Mesodermal cell (in vitro differentiated cells): ENCODE measurements around the gene MCOLN1.

Experiments
- H3K27ac ChIP-seq: 2 replicates; pipeline ENCODE4 v1.7.0; 2013; ENCODE audit warnings: mild to moderate bottlenecking, low read depth, low read length, moderate library complexity; ENCODE audit not compliant: severe bottlenecking
- H3K36me3 ChIP-seq: 2 replicates; pipeline ENCODE4 v1.7.1; 2013; ENCODE audit warnings: mild to moderate bottlenecking, low read length, moderate library complexity; ENCODE audit not compliant: control insufficient read depth, insufficient read depth
- H3K4me1 ChIP-seq: one replicate; pipeline ENCODE4 v1.7.1; 2013; ENCODE audit warnings: mild to moderate bottlenecking, low read length; ENCODE audit not compliant: insufficient read depth, control insufficient read depth, poor library complexity, severe bottlenecking
- H3K4me3 ChIP-seq: 2 replicates; pipeline ENCODE4 v1.7.0; 2013; ENCODE audit warnings: low read length, control low read depth, mild to moderate bottlenecking; ENCODE audit not compliant: insufficient read depth, poor library complexity, severe bottlenecking; ENCODE audit errors: extremely low read depth
- H3K9me3 ChIP-seq: 2 replicates; pipeline ENCODE4 v1.7.1; 2013; ENCODE audit warnings: mild to moderate bottlenecking, low read length, moderate library complexity; ENCODE audit not compliant: control insufficient read depth
- WGBS, 2 experiments: methylation state at CpG; one replicate each; pipeline ENCODE4 v1.1.5; 2013; ENCODE audit warnings: missing lambda C conversion rate in 2 of 2; ENCODE audit not compliant: insufficient coverage in 2 of 2; 5-methylcytosine and 5-hydroxymethylcytosine counted together

Gene MCOLN1

DNA sequence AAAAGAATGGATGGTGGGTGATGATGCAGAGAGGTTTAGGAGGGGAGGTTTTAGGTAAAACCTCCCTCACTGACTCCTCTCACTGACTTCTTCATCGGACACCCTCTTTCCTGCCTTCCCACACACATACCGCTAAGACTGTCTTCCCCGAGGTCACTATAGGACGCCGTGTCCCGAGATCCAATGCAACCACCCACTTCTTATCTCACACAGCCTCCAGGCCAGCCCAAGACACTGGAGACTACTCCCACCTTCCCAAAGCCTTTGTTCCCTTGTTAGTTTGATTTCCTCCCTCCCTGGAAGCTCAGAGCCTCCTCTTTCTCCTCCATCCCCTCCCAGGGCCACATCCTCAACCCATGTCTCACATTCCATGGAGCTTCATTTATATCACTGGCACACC is 56.8 kb downstream of the MCOLN1 start:
- H3K27ac ChIP-seq, result no peak overlapping the region
- WGBS, 2 experiments, result 66 to 74% methylated on average over 6 of the region's 6 CpGs
- no peaks in the 10 kb centered on the region for H3K9me3 ChIP-seq
- H3K36me3 ChIP-seq, result no peaks in the 10 kb centered on the region
- H3K4me3 ChIP-seq, result no peak overlapping the region
- H3K4me1 ChIP-seq, result no peaks in the 10 kb centered on the region

DNA sequence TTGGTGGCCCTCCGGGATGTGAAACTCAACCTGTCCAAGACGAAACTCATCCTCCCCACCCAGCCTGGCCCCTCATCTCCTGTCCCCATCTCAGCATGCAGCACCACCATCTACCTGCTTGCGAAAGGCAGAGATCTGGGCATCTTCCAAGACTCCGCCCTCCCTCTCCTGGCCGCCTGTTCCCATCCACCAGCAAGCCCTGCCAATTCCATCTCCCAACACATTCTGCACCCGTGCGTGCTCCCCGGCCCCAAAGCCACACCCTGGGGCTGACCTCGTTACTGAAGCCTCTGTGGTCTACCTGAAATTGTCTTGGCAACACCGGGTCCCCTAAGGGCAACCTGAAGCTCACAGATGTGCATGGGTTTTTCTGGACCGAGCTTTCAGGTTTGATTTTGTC is 60.0 kb downstream of the MCOLN1 start:
- no peaks in the 10 kb centered on the region for H3K9me3 ChIP-seq
- H3K27ac ChIP-seq, result no peak overlapping the region
- WGBS, 2 experiments, result 75% methylated on average over 8 to 11 of the region's 11 CpGs
- H3K4me3 ChIP-seq, result no peak overlapping the region
- no peaks in the 10 kb centered on the region for H3K36me3 ChIP-seq
- no peaks in the 10 kb centered on the region for H3K4me1 ChIP-seq
